HEK293T (cell line): ENCODE data around the gene CMYA5.

Source experiments
- CTCF ChIA-PET: fragments of 350-600 bp; formaldehyde crosslinking; extraction: SDS; loops from one replicate; lab custom pipeline; 2021; ENCODE audit warnings: antibody characterized with exemption, inconsistent platforms; lab: Yijun Ruan, JAX
- POLR2A ChIA-PET: fragments of 350-600 bp; formaldehyde crosslinking; extraction: SDS; loops from one replicate; lab custom pipeline; 2020; ENCODE audit warnings: antibody characterized with exemption, inconsistent platforms; lab: Yijun Ruan, JAX
- DNase-seq: peaks from one replicate; pipeline ENCODE4 v3.0.0; 2012; ENCODE audit warnings: mixed read lengths; ENCODE audit errors: extremely low spot score
- ARNT ChIP-seq: fragments of 450-650 bp; IDR thresholded peaks from 2 replicates; pipeline ENCODE4 v1.6.1; 2017; ENCODE audit warnings: mild to moderate bottlenecking
- BHLHE40 ChIP-seq: fragments of 450-650 bp; IDR thresholded peaks from 2 replicates; pipeline ENCODE4 v1.6.1; 2016; ENCODE audit warnings: mild to moderate bottlenecking, moderate library complexity, borderline replicate concordance
- CTBP1 ChIP-seq: fragments of 450-650 bp; IDR thresholded peaks from 2 replicates; pipeline ENCODE4 v1.6.1; 2016; ENCODE audit warnings: borderline replicate concordance
- ELF4 ChIP-seq: fragments of 450-650 bp; IDR thresholded peaks from 2 replicates; pipeline ENCODE4 v1.6.1; 2017; ENCODE audit warnings: antibody characterized with exemption
- FOXA1 ChIP-seq: fragments of 450-650 bp; IDR thresholded peaks from 2 replicates; pipeline ENCODE4 v1.6.1; 2016; ENCODE audit warnings: mild to moderate bottlenecking
- FOXK2 ChIP-seq: fragments of 450-650 bp; IDR thresholded peaks from 2 replicates; pipeline ENCODE4 v1.6.1; 2016; ENCODE audit warnings: mild to moderate bottlenecking
- FOXM1 ChIP-seq: fragments of 450-650 bp; IDR thresholded peaks from 2 replicates; pipeline ENCODE4 v1.6.1; 2017; ENCODE audit warnings: mild to moderate bottlenecking, borderline replicate concordance
- HDGF ChIP-seq: fragments of 450-650 bp; IDR thresholded peaks from 2 replicates; pipeline ENCODE4 v1.6.1; 2017; ENCODE audit warnings: antibody characterized with exemption, borderline replicate concordance
- L3MBTL2 ChIP-seq: fragments of 450-650 bp; conservative IDR thresholded peaks from 2 replicates; pipeline ENCODE4 v1.6.1; 2016; ENCODE audit warnings: mild to moderate bottlenecking
- LEF1 ChIP-seq: fragments of 450-650 bp; IDR thresholded peaks from 2 replicates; pipeline ENCODE4 v1.6.1; 2017; ENCODE audit warnings: mild to moderate bottlenecking, borderline replicate concordance
- NFRKB ChIP-seq: fragments of 450-650 bp; IDR thresholded peaks from 2 replicates; pipeline ENCODE4 v1.6.1; 2016; ENCODE audit warnings: mild to moderate bottlenecking, moderate library complexity
- SP1 ChIP-seq: fragments of 450-650 bp; IDR thresholded peaks from 2 replicates; pipeline ENCODE4 v1.6.1; 2017
- SUZ12 ChIP-seq: fragments of 450-650 bp; IDR thresholded peaks from 2 replicates; pipeline ENCODE4 v1.6.1; 2016; ENCODE audit warnings: mild to moderate bottlenecking
- TARDBP ChIP-seq: fragments of 450-650 bp; IDR thresholded peaks from 2 replicates; pipeline ENCODE4 v1.6.1; 2016
- ZNF384 ChIP-seq: fragments of 450-650 bp; IDR thresholded peaks from 2 replicates; pipeline ENCODE4 v1.6.1; 2016
- TF ChIP-seq, protein P1 (sequence below): fragments of 450-650 bp; IDR thresholded peaks from 2 replicates; pipeline ENCODE4 v1.6.1; 2016

Gene CMYA5

DNA sequence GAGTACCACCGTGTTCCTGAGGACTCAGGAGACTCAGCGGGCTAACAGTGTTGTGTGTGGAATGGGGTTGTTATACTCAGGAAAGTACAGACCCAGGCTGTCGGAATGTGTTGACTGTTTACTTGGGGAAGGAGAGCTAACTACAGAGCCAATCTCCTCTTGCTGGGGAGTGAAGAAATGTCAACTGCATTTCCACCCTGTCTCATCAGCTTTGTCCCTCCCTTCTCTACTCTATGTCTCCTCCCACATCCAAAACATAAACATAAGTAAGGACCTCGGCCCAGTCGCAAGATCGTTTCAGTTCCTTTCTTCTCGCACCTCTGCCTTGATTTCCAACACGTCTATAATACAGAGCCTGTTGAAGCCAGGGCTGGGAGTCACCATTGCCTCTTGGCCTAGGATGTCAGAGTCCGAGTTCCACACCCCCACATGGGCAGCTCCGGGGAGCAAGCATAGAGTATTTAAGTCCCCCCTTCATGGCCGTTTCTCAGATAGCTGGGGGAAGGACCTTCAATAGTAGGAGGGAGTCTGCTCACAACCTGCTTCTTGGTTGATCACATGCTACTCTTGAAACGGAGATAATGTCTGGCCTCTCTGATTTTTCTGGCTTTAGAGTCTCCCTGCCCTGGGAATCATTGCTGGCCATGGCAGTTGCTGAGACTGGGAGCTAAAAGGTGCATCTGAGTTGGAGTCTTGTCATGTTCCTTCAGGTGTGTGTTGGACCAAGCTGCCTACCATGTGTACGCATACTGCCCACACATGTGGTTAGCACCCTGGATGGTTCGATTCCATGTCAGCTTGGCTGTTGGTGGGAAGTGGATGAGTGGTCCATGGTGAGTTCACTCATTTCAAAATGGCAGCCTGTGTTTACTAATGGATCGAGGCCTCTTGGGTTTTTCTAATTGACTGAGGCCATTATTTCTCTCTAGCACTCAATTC, 154.1 kb downstream of the CMYA5 start:
- TF ChIP-seq FOXA1 (no peak), HDGF (no peak), L3MBTL2 (no peak), FOXK2 (no peak), SP1 (no peak), BHLHE40 (no peak), ZNF384 (no peak), SUZ12 (no peak), LEF1 (no peak), ARNT (no peak), NFRKB (no peak), TARDBP (no peak), CTBP1 (no peak), FOXM1 (no peak), ELF4 (no peak)
- TF ChIP-seq, protein P1, sequence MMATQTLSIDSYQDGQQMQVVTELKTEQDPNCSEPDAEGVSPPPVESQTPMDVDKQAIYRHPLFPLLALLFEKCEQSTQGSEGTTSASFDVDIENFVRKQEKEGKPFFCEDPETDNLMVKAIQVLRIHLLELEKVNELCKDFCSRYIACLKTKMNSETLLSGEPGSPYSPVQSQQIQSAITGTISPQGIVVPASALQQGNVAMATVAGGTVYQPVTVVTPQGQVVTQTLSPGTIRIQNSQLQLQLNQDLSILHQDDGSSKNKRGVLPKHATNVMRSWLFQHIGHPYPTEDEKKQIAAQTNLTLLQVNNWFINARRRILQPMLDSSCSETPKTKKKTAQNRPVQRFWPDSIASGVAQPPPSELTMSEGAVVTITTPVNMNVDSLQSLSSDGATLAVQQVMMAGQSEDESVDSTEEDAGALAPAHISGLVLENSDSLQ: no peak
- CTCF ChIA-PET: interaction anchor here (0.9 kb wide), 1 partner anchor 14 kb away, joined by 3 read pairs; no protein-coding TSS in a partner anchor

DNA sequence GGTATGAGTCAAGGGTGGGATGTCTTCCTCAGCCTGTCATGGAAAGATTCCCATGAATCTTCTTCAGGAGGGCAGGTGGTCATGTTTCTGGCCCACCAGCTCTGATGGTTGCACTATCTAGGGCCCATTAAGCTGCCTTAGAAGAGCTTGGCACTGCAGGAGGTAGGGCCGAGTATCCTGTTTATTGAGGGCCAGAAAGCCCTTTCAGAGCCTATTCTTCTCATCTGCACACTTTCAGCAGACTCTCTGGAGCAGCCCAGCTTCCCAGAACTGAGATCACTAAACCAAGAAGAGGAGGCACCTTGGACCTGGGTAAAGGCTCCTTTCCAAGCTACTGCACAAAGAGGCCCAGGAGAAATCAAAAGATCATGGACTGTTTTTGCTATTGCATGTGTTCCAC, 154.9 kb downstream of the CMYA5 start:
- TF ChIP-seq BHLHE40 (no peak), NFRKB (no peak), ELF4 (no peak), TARDBP (no peak), FOXA1 (no peak), FOXM1 (no peak), HDGF (no peak), L3MBTL2 (no peak), SP1 (no peak), CTBP1 (no peak), SUZ12 (no peak), FOXK2 (no peak), LEF1 (no peak), ARNT (no peak), ZNF384 (no peak)
- TF ChIP-seq, protein P1: no peak
- ChIA-PET POLR2A (no interaction called here), CTCF (interaction anchor here (0.9 kb wide), 1 partner anchor 15 kb away, joined by 3 read pairs; no protein-coding TSS in a partner anchor)
- no peak for DNase-seq

More for the DNA sequence above, 154.1 kb downstream of the CMYA5 start:
- POLR2A ChIA-PET: no interaction called here
- no peak for DNase-seq

DNA sequence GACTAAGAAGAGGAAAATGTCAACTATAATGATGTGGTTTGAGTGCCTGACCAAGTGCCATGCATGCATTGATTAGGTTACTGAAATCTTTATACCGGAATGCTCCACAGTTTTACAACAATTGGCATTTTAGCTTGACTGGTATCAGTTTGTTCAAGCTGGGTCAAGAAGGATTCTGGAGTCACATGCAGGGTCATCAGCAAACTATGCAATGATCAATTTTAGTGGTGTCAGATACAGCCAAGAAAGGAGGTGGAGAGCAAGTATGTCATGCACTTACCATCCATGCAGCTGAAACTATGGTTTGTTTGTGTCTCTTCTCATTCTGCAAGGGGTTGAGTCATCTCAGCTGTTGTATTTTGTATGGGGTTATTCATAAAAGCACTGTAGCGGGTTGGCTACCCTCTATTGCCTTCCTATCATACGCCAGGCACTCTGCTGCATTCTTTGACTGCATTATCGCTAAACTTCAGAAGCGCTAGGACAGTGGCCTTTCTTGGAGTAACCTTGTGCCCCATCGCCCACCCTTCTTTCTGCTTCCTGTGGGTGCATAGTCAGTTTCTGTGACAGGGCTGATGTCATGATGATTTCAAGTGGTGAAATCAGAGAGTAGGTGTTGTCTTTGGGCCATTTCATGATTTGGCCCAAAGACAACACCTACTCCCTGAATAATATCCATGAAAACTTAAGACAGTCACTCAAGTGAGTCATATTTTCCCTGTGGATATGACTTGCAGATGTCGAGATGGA, 156.0 kb downstream of the CMYA5 start:
- TF ChIP-seq BHLHE40 (no peak), FOXM1 (no peak), HDGF (no peak), FOXK2 (no peak), SUZ12 (no peak), LEF1 (no peak), L3MBTL2 (no peak), SP1 (no peak), TARDBP (no peak), CTBP1 (no peak), ARNT (no peak), NFRKB (no peak), FOXA1 (no peak), ZNF384 (no peak), ELF4 (no peak)
- TF ChIP-seq, protein P1: no peak
- CTCF ChIA-PET: no interaction called here
- DNase-seq: no peak
- POLR2A ChIA-PET: no interaction called here

DNA sequence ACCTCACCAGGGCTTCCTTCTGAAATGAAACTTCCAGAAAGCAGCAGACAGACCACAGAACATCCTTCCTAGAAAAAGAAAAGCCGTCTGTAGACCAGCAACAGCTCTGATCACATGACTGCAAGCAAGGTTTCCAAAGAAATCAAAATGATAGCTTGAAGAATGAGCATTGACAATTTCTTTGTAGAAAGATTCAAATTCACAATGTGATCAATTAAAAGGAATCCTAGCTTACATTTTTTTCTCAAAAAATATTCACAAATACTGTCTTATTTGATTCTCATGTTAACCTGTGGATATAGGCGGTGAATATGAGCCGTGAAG, 156.5 kb downstream of the CMYA5 start:
- POLR2A ChIA-PET: no interaction called here
- no peak for DNase-seq
- CTCF ChIA-PET: no interaction called here
- no peak for TF ChIP-seq FOXM1
- no peak for TF ChIP-seq NFRKB

DNA sequence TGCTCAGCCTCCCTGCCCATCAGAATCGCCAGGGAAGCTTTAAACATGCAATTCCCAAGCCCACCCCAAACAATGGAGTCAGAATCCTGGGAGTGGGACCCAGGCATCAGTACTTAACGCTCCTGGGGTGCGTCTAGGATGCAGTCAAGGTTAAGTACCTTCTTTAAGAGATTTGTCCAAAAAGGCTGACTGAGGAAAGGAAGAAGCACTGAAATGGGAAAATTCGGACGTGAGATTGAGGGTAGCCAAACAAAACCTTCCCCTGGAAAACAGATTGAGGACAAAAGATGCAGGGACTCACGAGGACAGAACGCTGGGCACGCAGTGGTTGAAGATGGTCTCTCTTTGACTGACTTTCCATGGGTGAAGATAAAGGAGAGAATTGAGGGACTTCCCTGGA, 157.9 kb downstream of the CMYA5 start:
- TF ChIP-seq CTBP1 (no peak), LEF1 (no peak), ZNF384 (no peak), NFRKB (no peak), HDGF (no peak), TARDBP (no peak), FOXA1 (no peak), SUZ12 (no peak), FOXM1 (no peak), L3MBTL2 (no peak), ELF4 (no peak), BHLHE40 (no peak), FOXK2 (no peak)
- POLR2A ChIA-PET: no interaction called here
- no peak for DNase-seq
- CTCF ChIA-PET: no interaction called here

DNA sequence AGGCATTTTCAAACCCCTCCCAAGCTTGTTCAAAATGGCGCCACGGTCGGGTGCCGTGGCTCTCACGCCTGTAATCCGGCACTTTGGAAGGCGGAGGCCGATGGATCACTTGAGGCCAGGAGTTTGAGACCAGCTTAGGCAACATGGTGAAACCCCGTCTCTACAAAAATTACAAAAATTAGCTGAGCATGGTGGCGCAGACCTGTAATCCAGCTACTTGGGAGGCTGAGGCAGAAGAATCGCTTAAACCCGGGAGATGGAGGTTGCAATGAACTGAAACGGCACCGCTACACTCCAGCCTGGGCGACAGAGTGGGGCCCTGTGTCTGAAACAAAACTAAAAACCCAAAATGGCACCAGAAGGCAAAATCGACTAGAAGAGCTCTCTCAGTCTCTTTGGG, 159.4 kb downstream of the CMYA5 start:
- no peak for DNase-seq
- ChIA-PET CTCF (interaction anchor here (0.7 to 1.1 kb wide), 2 partner anchors 75 to 94 kb away, joined by 3 to 5 read pairs; no protein-coding TSS in a partner anchor), POLR2A (no interaction called here)
- TF ChIP-seq FOXM1 (no peak), LEF1 (no peak), SP1 (no peak), ZNF384 (no peak), ARNT (no peak), FOXA1 (no peak), L3MBTL2 (no peak), NFRKB (no peak), TARDBP (no peak), FOXK2 (no peak), ELF4 (no peak), HDGF (no peak), BHLHE40 (no peak), CTBP1 (no peak)
- TF ChIP-seq, protein P1: no peak
